Stimulated activated CD8-positive, alpha-beta memory T cell treated with anti-CD3 and anti-CD28 coated beads, Interleukin-7, amount 100 ng/mL, for 1 hour (primary cell): Measurements from ENCODE around the gene PTPRG.

Source experiments
- DNase-seq, 2 donors: peaks; one replicate each; pipeline ENCODE4 v3.0.0-alpha.2; 2020; ENCODE audit warnings: low read depth in 2 of 2

PTPRG gene

DNA sequence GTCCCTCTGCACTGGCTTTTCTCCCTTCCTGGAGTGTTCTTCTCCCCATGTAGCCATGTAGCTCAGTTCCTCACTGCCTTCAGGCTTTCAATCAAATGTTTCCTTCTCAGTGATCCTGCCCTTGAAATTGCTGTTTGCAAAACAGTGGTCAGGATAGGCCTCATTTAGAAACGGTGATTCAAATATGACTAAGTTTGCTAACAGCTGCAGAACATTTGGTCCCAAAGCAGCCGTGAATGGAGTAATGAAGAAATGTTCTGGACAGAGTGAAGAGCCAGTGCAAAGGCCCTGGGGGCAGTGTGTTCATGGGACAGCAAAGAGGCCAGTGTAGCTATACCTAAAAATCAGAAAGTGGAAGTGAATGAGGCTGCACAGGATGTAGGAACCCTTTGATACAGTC is 588.6 kb downstream of the PTPRG start:
- no peak for DNase-seq

DNA sequence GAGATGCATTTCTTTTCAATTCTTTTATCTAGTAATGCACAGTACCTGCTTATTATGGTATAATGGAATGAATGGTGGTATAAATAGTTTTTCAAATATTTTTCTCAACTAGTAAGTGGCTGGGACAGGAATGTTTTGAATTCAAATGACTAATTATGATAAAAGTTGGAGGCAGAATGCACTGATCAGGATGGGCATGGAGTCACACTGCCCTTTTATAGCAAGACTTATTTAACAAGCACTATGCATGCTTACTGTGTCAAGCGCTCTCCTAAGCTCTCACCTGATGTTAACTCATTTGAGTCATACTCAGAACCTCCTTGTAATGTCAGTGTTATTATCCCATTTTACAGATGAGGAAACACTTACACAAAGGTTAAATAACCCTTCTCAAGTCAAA is 590.2 kb downstream of the PTPRG start:
- no peak for DNase-seq

DNA sequence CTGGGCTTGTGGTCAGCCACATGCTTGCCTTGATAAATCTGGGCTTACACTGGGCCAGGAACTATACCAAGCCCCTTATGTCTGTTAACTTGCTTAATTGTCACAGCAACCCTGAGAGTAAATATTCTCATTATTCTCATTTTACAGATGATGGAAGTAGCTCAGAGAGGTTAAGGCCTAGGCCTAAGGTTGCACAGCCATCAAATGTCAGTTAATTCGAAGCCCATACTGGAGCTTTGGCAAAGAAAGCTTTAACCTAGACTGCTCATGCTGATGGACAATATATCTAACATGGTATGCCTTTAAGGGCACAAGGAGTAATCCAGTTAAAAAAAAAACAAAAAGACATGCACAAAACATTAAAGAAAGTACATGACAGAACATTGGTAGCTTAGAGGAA is 591.9 kb downstream of the PTPRG start:
- no peak for DNase-seq

DNA sequence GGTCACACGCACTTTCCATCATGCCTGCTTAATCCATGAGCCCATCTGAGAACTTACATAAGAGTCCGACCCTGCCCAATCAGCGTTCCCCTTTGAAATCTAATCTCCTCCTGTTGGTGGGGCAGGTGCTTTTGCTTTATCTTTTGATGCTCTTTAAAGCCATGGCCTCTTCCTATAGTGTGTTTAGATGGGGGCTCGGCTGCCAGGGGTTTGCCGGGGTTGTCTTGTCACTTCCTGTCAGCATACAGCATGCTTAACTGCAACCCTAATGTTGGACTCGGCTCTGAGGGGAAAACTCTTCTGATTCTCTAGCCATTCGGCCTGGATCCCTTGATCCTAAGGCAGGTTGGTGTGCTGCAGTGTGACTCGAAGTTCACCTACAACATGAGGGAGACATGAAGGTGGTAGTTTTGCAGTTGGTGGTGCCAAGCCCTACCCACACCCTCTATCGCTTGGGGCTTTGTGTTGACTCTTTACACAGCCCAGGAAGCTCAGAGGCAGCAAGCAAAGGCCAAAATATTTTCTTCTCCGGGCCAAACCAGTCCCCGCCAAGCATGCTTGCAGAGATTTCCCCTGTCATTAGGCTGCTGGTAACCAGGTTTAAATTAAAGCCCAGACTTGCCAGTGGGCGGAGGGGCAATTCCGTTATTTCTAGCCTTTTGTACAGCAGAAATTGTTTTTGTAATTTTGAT is 593.2 kb downstream of the PTPRG start:
- no peak for DNase-seq

DNA sequence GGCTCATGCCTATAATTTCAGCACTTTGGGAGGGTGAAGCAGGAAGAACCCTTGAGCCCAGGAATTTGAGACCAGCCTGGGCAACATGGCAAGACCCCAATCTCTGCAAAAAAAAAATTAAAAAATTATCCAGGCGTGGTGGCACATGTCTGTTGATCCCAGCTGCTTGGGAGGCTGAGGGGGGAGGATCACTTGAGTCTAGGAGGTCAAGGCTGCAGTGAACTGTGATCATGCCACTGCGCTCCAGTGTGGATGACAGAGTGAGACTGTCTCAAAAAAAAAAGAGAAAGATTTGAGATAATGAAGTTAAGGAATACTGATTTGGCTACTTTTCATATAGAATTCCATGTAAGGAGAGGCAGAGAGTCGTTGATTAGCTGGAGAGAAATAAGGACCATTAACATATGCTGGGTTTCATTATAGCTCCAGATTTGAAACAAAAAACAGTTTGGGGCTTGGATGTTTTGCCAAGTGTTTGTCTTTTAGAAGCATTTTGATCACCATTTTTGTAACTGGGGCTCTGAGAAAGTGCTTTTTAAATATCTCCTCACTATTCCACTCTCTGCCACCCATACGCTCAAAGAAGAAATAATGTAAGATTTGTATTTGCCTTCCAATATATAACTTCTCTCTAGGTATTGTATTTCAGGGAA is 597.8 kb downstream of the PTPRG start:
- no peak for DNase-seq

DNA sequence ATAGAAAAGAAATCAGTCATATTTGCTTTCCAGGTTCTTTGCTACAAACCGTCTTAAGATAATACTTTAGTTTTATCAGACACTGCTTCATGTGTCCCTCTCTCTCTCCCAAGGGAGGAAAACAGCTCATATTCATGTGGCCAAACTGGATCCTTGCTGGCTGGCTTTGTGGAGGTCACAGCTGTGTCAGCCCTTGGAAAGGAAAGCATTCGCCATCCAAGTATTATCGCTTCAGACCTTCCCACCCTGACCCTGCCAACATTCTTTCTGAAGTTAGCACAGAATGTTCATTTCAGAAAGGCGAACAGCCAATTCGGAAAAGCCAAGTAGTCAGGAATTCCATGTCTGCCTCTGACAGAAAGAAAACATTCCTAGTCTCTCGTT is 598.3 kb downstream of the PTPRG start:
- no peak for DNase-seq

DNA sequence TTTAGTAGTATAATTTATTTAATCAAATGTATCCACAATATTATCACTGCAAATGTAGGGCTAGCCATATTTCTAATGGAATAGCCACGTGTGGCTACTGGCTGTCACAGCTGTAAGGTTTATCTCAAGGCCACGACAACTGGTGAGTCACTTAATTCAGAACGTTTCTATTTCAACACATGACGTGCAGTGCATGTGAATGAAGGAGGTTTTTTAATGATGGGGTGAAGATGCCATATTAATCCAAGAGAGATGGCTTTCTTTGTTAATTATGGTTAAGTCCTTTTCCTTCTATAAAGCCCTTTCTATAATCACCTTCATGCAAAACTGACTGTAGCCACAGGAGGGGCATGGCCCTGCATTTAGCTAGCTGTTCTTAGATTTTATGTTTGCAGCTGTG is 600.0 kb downstream of the PTPRG start:
- DNase-seq: no peak

DNA sequence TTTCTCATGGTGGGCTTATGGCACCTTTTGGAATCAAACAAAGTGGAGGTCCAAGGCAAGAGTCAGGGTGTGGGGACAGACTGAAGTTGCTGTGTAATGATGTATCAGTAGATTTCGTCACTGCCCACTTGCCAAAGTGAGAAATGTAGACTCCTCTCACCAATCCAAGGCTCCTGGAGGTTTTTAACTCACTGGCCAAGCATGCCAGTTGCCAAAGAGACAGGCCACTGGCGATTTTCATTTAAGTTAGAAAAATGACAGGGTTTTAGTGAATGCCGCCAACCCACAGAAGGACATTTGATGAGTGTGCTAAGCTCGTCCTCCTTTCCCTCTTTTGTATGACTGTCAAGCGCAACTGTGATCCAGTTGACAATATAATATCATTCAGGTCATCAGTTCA is 602.8 kb downstream of the PTPRG start:
- DNase-seq: no peak

DNA sequence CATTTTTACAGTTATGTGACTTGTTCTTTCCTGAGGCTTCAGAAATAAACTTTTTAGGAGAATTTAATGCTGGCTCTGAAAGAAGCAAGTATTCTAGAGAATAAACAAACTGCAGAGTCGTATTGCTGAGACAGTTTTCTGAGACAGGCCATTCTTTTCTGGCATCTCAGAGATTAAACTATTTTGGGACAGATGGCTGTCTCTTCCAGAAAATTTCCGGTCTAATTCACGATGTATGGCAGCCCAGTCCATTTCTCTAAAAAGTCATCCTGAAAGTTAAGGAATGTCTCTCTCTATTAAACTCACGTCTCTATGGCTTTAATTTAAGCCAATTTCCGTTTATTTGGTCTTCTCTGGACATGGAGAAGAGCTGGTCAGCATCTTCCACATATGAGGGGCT is 603.4 kb downstream of the PTPRG start:
- DNase-seq: no peak

DNA sequence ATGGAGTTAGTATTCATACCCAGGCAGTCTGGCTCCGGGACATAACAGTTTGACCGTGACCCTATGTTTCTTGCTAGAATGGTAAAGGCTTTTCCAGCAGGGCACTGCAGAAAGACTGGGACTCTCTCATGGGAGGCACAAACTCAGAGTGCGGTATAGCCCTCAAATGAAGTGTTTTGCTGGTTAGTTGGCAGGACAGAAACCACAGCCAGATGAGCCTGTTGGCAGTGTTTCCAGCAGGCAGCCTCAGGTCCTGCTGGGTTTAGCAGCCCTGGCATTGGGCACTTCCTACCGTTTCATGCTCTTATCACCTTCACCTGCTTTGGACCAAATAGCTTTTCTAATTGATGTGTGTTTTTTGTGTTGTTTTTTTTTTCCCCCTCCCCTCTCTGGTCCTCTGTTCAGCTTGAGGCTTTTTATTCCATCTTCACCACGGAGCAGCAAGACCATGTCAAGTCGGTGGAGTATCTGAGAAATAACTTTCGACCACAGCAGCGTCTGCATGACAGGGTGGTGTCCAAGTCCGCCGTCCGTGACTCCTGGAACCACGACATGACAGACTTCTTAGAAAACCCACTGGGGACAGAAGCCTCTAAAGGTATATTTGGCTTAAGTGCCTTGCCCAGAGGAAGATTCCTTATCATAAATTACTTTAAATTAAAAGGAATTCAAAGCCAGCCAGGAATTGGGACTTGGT is 606.3 kb downstream of the PTPRG start:
- no peak for DNase-seq

DNA sequence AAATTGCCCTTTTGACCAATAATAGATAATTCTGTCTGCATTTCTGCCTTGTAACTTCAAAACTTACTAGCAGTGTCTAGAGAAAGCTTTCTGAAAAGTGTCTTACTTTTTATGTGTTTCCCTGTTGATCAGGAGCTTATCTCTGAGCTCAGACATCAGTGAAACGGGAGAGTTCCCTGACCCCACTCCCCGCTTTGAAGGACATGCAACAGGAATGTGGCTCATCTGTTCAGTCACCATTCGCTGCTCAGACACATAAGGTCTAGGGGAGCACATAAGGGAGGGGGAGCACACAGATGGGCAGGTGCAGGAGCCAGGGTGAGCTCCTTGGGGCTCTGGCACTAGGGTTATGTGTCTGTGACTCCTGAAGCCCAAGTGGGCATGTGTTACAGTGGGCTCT is 607.0 kb downstream of the PTPRG start:
- DNase-seq: no peak

DNA sequence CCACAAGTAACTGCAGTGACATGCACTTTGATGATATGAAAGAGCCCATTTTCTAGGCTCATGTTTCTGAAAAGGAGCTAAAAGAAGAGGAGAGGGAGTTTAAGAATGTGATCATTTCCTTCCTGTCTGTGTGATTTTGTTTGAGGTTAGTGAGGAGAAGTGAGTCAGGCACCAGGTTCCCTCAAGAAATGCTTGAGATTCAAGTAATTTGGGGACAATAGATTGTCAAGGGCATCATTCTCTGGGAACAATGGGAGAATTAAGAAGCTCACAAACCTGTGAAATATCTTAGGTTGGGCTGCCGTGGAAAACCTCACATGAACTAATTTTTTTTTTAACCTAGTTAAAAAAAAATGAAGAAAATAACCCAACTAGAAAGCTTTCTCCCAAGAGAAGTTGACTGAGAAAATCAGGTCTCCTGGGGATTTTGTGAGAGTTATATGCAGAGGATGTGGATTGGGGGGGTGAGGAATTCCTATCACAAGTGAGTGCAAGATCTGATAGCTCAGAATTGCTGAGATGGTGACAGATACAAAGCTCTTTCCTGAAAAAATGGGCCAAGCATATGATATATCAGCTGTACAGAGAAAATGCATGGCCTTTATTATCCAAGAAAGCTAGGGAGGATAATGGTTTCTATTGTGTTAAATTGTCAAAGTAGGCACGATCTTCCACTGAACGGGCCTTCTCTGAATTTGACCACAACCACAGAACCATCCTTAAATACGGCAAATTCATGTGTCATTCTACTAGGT is 608.7 kb downstream of the PTPRG start:
- no peak for DNase-seq

DNA sequence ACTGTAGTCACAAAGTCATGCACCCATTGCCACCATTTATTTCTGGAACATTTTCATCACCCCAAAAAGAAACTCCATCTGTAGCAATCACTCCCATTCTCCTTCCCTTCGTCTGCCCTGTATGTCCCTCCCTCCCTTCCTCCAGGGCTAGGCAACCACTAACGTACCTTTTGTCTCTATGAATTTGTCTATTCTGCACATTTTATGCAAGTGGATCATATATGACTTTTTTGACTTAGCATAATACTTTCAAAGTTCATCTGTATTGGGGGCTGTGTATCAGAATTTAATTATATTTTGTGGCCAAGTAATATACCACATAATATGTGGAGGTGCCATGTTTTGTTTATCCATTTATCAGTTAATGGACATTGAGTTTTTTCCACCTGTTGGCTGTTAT is 610.4 kb downstream of the PTPRG start:
- no peak for DNase-seq

DNA sequence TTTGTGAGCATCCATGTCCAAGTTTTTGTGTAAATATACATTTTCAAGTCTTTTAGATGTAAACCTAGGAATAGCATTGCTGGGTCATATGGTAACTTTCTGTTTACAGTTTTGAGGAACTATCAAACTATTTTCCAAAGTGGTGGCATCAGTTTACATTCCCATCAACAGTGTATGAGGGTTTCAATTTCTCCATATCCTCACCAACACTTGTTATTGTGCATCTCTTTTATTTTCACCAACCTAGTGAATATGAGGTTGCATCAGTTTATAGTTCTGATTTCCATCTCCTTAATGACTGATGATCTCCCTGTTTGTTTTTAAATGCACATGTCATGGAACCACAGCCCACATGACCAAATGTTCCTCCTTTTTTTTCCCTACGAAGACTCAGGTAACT is 610.8 kb downstream of the PTPRG start:
- no peak for DNase-seq

DNA sequence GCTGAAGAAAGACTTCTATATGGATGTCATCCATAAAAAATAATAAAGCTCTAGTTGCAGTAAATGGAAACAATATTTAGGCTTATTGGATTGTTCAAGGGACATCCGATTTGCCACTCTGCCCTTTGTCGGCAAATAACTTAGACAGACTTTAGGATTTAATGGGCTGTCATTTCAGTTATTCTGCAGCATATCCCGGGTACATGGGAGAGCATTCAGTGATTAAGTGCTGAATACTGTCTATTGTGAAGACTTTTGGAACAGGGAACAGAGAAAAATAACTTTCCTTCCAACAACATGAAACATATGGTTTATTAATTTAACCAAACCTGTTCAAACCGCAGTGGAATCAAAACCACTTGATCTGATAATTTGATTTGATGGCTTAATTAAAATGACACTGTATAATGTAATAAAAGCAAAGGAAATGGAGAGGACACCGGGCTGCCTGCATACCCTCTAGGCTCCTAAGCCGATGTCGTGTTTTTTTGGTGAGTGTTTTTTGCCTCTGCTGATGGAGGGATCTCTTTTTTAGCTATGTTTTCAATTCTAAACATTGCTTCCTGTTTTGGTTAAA is 612.7 kb downstream of the PTPRG start:
- DNase-seq: no peak

DNA sequence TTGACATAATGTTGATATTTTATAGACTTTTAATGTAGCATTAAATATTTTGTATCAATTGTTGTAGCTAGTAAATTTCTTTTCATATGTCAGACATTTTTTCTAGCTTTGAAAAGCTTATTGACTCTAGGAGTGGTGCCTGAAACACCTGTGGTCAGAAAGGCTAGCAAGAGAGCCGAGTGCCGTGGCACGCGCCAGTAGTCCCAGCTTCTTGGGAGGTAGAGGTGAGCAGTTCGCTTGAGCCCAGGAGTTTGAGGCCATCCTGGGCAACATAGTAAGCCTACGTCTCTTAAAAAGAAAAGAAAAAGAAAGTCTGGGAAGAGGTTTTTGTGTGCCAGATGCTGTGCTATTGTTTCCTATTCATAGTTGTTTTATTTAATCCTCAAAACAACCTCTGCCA is 613.8 kb downstream of the PTPRG start:
- DNase-seq: no peak

DNA sequence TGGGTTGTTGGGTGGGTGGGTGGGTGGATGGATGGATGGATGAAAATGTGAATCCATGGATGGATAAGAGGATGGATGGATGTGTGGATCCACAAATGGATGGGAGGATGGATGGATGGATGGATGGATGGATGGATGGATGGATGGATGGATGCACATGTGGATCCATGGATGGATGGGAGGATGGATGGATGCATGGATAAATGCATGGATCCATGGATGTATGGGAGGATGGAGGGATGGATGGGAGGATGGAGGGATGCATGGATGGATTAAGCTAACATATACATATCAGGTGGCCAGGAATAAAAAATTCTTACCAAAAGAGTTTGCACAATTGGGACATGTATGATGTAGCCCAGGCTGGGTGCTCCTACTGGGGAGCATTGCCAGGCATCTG is 616.7 kb downstream of the PTPRG start:
- no peak for DNase-seq

DNA sequence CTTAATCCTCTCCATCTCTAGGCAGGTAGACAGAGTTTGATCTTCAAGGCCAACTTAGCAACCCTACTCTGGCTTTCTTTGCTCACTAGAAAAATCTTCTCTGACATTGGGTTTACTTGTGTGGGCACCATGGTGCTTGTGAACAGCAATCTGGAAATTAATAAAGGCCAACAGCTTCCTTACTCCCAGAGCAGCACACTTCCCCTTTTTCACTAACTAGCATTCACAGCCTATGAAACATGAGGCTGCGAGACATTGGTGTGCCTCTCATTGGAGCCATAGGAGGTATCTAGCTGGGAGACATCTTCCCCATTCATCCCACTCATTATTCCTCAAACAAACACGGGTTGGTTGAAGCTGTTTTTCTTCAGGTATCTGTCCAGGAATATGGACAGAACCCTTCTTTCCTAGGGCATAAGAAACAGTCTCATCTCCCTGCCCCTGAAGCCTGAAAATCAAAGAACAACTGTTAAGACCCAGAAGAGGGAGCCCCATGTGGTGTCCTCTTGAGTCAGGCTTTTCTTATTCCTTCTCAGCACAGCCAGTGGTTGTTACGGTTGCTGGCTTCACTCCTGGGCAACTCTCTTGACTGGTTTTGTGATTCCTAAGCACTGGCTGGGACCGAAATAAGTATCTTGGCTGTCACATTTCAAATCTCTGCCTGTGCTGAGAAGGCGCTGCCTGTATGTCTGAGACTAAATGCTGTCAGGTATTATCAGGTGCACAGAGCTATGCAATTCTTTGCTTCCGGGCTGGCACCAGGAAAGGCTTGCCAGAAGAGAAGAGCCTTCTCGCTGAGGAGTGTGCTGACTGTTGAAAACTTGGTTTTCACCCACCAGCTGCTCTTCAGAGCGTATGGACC is 617.6 kb downstream of the PTPRG start:
- no peak for DNase-seq

DNA sequence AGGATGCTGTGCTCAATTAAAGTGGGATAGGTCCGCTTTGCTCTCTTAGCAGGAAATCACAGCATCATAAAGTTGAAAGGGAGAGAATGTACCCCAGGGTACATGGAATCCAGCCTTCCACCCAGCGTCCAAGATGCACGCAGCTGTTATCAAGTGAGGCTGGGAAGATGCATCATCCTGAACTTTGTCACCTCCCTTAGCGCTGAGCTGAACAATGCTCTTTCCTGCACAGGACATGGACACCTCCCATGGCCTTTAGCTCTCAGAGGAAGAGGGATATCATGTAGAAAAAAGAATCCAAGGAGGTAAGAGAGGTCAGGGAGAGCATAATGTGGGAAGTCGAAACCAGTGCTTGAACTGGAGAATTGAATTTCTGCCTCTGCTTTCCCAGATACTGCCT is 619.1 kb downstream of the PTPRG start:
- no peak for DNase-seq

DNA sequence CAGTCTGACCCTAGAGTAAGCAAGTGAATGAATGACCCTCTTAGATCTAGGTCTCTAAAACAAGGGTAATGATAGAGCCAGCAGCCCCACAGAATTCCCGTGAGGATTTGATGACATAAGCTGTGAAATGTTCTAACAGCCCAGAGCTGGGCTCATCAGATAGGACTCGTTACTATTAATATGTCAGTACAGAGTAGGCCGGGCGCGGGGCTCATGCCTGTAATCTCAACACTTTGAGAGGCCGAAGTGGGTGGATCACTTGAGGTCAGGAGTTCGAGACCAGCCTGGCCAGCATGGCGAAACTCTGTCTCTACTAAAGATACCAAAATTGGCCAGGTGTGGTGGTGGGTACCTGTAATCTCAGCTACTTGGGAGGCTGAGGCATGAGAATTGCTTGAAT is 621.7 kb downstream of the PTPRG start:
- no peak for DNase-seq

DNA sequence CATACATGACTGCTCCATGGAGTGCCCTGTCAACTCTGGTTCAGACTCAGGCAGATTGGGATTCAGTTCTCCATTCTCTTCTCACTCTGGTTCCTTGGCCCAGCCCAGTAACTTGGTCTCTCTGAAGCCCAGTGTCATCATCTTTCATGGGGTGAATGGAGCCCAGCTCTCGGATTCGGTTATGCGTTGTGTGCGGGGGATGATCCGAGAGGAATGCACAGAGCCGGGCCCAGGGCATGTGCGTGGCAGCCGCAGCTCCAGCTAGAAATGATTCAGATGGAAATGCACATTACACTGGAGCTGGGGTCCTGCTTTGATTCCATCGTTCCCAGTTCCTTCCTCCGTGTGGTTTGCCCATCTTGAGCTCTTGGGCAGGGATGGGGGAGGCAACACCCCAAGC is 622.6 kb downstream of the PTPRG start:
- DNase-seq: no peak
